CD8-positive, alpha-beta memory T cell (primary cell): ENCODE data around the gene HSPBAP1. TPM values are rescaled to one million over a fixed set of nuclear protein-coding genes. Genes with fewer than 3 reads are reported as not detected.

Experiments
- CTCF ChIA-PET: fragments of 350-600 bp; sonication (Branson Sonifier 250); formaldehyde crosslinking; loops from one replicate; lab custom pipeline; 2021; ENCODE audit warnings: antibody characterized with exemption; lab: Charles Lee
- POLR2A ChIA-PET: fragments of 350-600 bp; sonication (Branson Sonifier 250); formaldehyde crosslinking; loops from one replicate; lab custom pipeline; 2021; ENCODE audit warnings: antibody characterized with exemption; lab: Charles Lee
- DNase-seq, 5 donors: peaks; one replicate each; pipeline versions ENCODE4 v3.0.0 to v3.0.0-alpha.2; 2020 to 2022; ENCODE audit warnings: mixed read lengths in 1 of 5
- H3K27ac ChIP-seq: one replicate; pipeline ENCODE4 v1.7.0; 2013; ENCODE audit warnings: low read depth, mild to moderate bottlenecking, low read length, moderate library complexity
- H3K27me3 ChIP-seq: 2 replicates; pipeline ENCODE4 v1.7.0; 2013; ENCODE audit warnings: low read length, mild to moderate bottlenecking; ENCODE audit not compliant: insufficient read depth, poor library complexity, severe bottlenecking
- H3K36me3 ChIP-seq: 2 replicates; pipeline ENCODE4 v1.7.0; 2013; ENCODE audit warnings: mild to moderate bottlenecking, low read length, moderate library complexity; ENCODE audit not compliant: insufficient read depth
- H3K4me1 ChIP-seq: 2 replicates; pipeline ENCODE4 v1.7.0; 2013; ENCODE audit warnings: mild to moderate bottlenecking, low read length, moderate library complexity; ENCODE audit not compliant: insufficient read depth
- H3K4me3 ChIP-seq: 2 replicates; pipeline ENCODE4 v1.7.0; 2013; ENCODE audit warnings: mild to moderate bottlenecking, low read length
- H3K9me3 ChIP-seq: 2 replicates; pipeline ENCODE4 v1.7.0; 2013; ENCODE audit warnings: mild to moderate bottlenecking, low read length
- H3K27ac Mint-ChIP-seq, 8 donors: one replicate each; pipeline ENCODE4 v1.8.0; 2020 to 2021; ENCODE audit warnings: mixed read lengths in 8 of 8, mild to moderate bottlenecking in 6 of 8, inconsistent platforms in 3 of 8, moderate library complexity in 3 of 8
- H3K27me3 Mint-ChIP-seq, 2 donors: one replicate each; pipeline ENCODE4 v1.8.0; 2020 to 2021; ENCODE audit warnings: mixed read lengths in 2 of 2, mild to moderate bottlenecking in 1 of 2, moderate library complexity in 1 of 2
- H3K36me3 Mint-ChIP-seq, 3 donors: one replicate each; pipeline ENCODE4 v1.8.0; 2020 to 2021; ENCODE audit warnings: mixed read lengths in 3 of 3, inconsistent platforms in 1 of 3, mild to moderate bottlenecking in 1 of 3
- H3K4me1 Mint-ChIP-seq, 3 donors: one replicate each; pipeline ENCODE4 v1.8.0; 2020 to 2021; ENCODE audit warnings: mixed read lengths in 3 of 3, inconsistent platforms in 1 of 3, mild to moderate bottlenecking in 1 of 3
- H3K4me3 Mint-ChIP-seq, 7 donors: one replicate each; pipeline ENCODE4 v1.8.0; 2020 to 2021; ENCODE audit warnings: mixed read lengths in 7 of 7, mild to moderate bottlenecking in 6 of 7, moderate library complexity in 4 of 7, inconsistent platforms in 2 of 7
- H3K9me3 Mint-ChIP-seq, 5 donors: one replicate each; pipeline ENCODE4 v1.8.0; 2020 to 2022; ENCODE audit warnings: mixed read lengths in 5 of 5, mild to moderate bottlenecking in 3 of 5, moderate library complexity in 2 of 5, inconsistent platforms in 1 of 5
- polyA plus RNA-seq: library from polyadenylated mRNA; unstranded; fragments of 300-500 nt; fragmentation: Illumina TruSeq; gene quantifications from one replicate; pipeline ENCODE4 v1.2.3, GENCODE V29; 2021
- total RNA-seq, 2 experiments: library from RNA; stranded (reverse); gene quantifications; one replicate each; pipeline ENCODE4 v1.2.3, GENCODE V29; 2021

HSPBAP1 gene
- total and polyA plus RNA-seq, 3 experiments from 2014 or later = 7.2 to 10.6 (median 10.2) TPM

GRCh38 chr3:122794779-122795673, 1.4 kb upstream of the HSPBAP1 start, which contains the start of gene SLC49A4:
Gene SLC49A4 (plus strand): TSS chr3:122795069. CDS start chr3:122795193, 124 bp downstream.
- Mint-ChIP-seq H3K27me3 (no peaks in the 10 kb centered on the region), H3K36me3 (peaks cover 0 to 15% (median 0%) of the 10 kb centered on the region in 3 donors), H3K9me3 (no peaks in the 10 kb centered on the region), H3K27ac (peak within 1 kb of the TSS in 7 of 8 donors; percentile 0 to 98 (median 95)), H3K4me1 (peaks cover 28 to 30% (median 30%) of the 10 kb centered on the region in 3 donors), H3K4me3 (peak within 1 kb of the TSS in 6 of 7 donors; percentile 52 to 98 (median 94))
- H3K27me3 ChIP-seq = no peaks in the 10 kb centered on the region
- peak within 1 kb of the TSS; percentile 80 for H3K27ac ChIP-seq
- no peaks in the 10 kb centered on the region for H3K36me3 ChIP-seq
- ChIA-PET POLR2A (interaction anchor here (1.1 kb wide), 1 partner anchor 11 kb away, joined by 3 read pairs; no protein-coding TSS in a partner anchor), CTCF (no interaction called here)
- H3K4me1 ChIP-seq = peaks cover 45% of the 10 kb centered on the region
- H3K4me3 ChIP-seq = peak within 1 kb of the TSS; percentile 83
- DNase-seq = peak; percentile 61 to 78 (median 71)
- H3K9me3 ChIP-seq = no peaks in the 10 kb centered on the region

GRCh38 chr3:122794483-122794778, 800 bp upstream of the HSPBAP1 start:
- peak overlapping the region in 5 of 8 donors; percentile 94 to 98 (median 96) for H3K27ac Mint-ChIP-seq
- H3K36me3 Mint-ChIP-seq = peaks cover 0 to 15% (median 0%) of the 10 kb centered on the region in 3 donors
- peaks cover 45% of the 10 kb centered on the region for H3K4me1 ChIP-seq
- H3K27me3 Mint-ChIP-seq = no peaks in the 10 kb centered on the region
- no peaks in the 10 kb centered on the region for H3K9me3 ChIP-seq
- H3K27me3 ChIP-seq = no peaks in the 10 kb centered on the region
- ChIA-PET POLR2A (interaction anchor here (1.1 to 1.5 kb wide), 2 partner anchors 10 to 411 kb away, joined by 3 to 5 read pairs; partner anchors contain the start of genes FAM162A and MIX23), CTCF (interaction anchor here (1.3 kb wide), 1 partner anchor 410 kb away, joined by 4 read pairs; the partner anchor contains the start of gene FAM162A)
- peak overlapping the region; percentile 80 for H3K27ac ChIP-seq
- peaks cover 28 to 34% (median 30%) of the 10 kb centered on the region in 3 donors for H3K4me1 Mint-ChIP-seq
- DNase-seq = no peak
- peak overlapping the region in 4 of 7 donors; percentile 94 to 98 (median 96) for H3K4me3 Mint-ChIP-seq
- no peaks in the 10 kb centered on the region for H3K36me3 ChIP-seq
- H3K4me3 ChIP-seq = peak overlapping the region; percentile 83
- no peaks in the 10 kb centered on the region for H3K9me3 Mint-ChIP-seq

- H3K4me1 ChIP-seq = peaks cover 21% of the 10 kb centered on the region
- peaks cover 22 to 42% (median 34%) of the 10 kb centered on the region in 3 donors for H3K4me1 Mint-ChIP-seq
Observed at GRCh38 chr3:122789585-122790273, 3.9 kb downstream of the HSPBAP1 start.

GRCh38 chr3:122787872-122788271, 5.8 kb downstream of the HSPBAP1 start:
- H3K27ac Mint-ChIP-seq = peak overlapping the region in 7 of 8 donors; percentile 43 to 73 (median 57)
- H3K4me3 Mint-ChIP-seq = peak overlapping the region in 1 of 7 donors; percentile 2
- no peaks in the 10 kb centered on the region for H3K9me3 Mint-ChIP-seq
- H3K4me3 ChIP-seq = no peak overlapping the region
- H3K4me1 ChIP-seq = peaks cover 17% of the 10 kb centered on the region
- H3K27me3 ChIP-seq = no peaks in the 10 kb centered on the region
- no peak overlapping the region for H3K27ac ChIP-seq
- ChIA-PET POLR2A (no interaction called here), CTCF (no interaction called here)
- H3K9me3 ChIP-seq = no peaks in the 10 kb centered on the region
- H3K36me3 ChIP-seq = peaks cover 4% of the 10 kb centered on the region
- H3K4me1 Mint-ChIP-seq = peaks cover 12 to 41% (median 23%) of the 10 kb centered on the region in 3 donors
- no peaks in the 10 kb centered on the region for H3K27me3 Mint-ChIP-seq
- peaks cover 0 to 21% (median 8%) of the 10 kb centered on the region in 3 donors for H3K36me3 Mint-ChIP-seq
- DNase-seq = no peak

More at GRCh38 chr3:122789585-122790273, 3.9 kb downstream of the HSPBAP1 start:
- Mint-ChIP-seq H3K27me3 (no peaks in the 10 kb centered on the region), H3K4me3 (no peak overlapping the region), H3K27ac (peak overlapping the region in 2 of 8 donors; percentile 29 to 58), H3K36me3 (peaks cover 0 to 25% (median under 1%) of the 10 kb centered on the region in 3 donors), H3K9me3 (no peaks in the 10 kb centered on the region)
- Histone ChIP-seq H3K36me3 (peaks cover 4% of the 10 kb centered on the region), H3K9me3 (no peaks in the 10 kb centered on the region), H3K4me3 (no peak overlapping the region), H3K27ac (no peak overlapping the region), H3K27me3 (no peaks in the 10 kb centered on the region)
- no peak for DNase-seq
- ChIA-PET CTCF (no interaction called here), POLR2A (no interaction called here)

GRCh38 chr3:122786066-122786465, 7.6 kb downstream of the HSPBAP1 start:
- H3K27ac ChIP-seq = no peak overlapping the region
- Mint-ChIP-seq H3K36me3 (peaks cover 4 to 26% (median 10%) of the 10 kb centered on the region in 3 donors), H3K4me3 (no peak overlapping the region), H3K27me3 (no peaks in the 10 kb centered on the region), H3K27ac (peak overlapping the region in 2 of 8 donors; percentile 36 to 63), H3K4me1 (peaks cover 12 to 41% (median 21%) of the 10 kb centered on the region in 3 donors), H3K9me3 (no peaks in the 10 kb centered on the region)
- no peaks in the 10 kb centered on the region for H3K9me3 ChIP-seq
- ChIA-PET CTCF (no interaction called here), POLR2A (no interaction called here)
- no peak overlapping the region for H3K4me3 ChIP-seq
- H3K27me3 ChIP-seq = no peaks in the 10 kb centered on the region
- peaks cover 2% of the 10 kb centered on the region for H3K4me1 ChIP-seq
- DNase-seq = no peak
- H3K36me3 ChIP-seq = peaks cover 4% of the 10 kb centered on the region

GRCh38 chr3:122785231-122785630, 8.4 kb downstream of the HSPBAP1 start:
- Mint-ChIP-seq H3K4me1 (peaks cover 12 to 41% (median 21%) of the 10 kb centered on the region in 3 donors), H3K27me3 (no peaks in the 10 kb centered on the region), H3K9me3 (no peaks in the 10 kb centered on the region), H3K4me3 (no peak overlapping the region), H3K36me3 (peaks cover 4 to 26% (median 10%) of the 10 kb centered on the region in 3 donors), H3K27ac (peak overlapping the region in 1 of 8 donors; percentile 2)
- peaks cover 4% of the 10 kb centered on the region for H3K36me3 ChIP-seq
- H3K27me3 ChIP-seq = no peaks in the 10 kb centered on the region
- ChIA-PET POLR2A (no interaction called here), CTCF (no interaction called here)
- no peak for DNase-seq
- no peak overlapping the region for H3K4me3 ChIP-seq
- H3K4me1 ChIP-seq = no peaks in the 10 kb centered on the region
- H3K27ac ChIP-seq = no peak overlapping the region
- no peaks in the 10 kb centered on the region for H3K9me3 ChIP-seq

GRCh38 chr3:122784436-122784835, 9.2 kb downstream of the HSPBAP1 start:
- CTCF ChIA-PET = no interaction called here
- POLR2A ChIA-PET = interaction anchor here (0.9 kb wide), 1 partner anchor 10 kb away, joined by 3 read pairs; the partner anchor contains the start of gene HSPBAP1

More at GRCh38 chr3:122784436-122784835, 9.2 kb downstream of the HSPBAP1 start:
- Mint-ChIP-seq H3K9me3 (no peaks in the 10 kb centered on the region), H3K36me3 (peaks cover 4 to 26% (median 10%) of the 10 kb centered on the region in 3 donors), H3K4me3 (no peak overlapping the region), H3K4me1 (peaks cover 12 to 41% (median 17%) of the 10 kb centered on the region in 3 donors), H3K27me3 (no peaks in the 10 kb centered on the region), H3K27ac (peak overlapping the region in 2 of 8 donors; percentile 16 to 59)
- Histone ChIP-seq H3K27me3 (no peaks in the 10 kb centered on the region), H3K9me3 (no peaks in the 10 kb centered on the region), H3K4me3 (no peak overlapping the region), H3K4me1 (no peaks in the 10 kb centered on the region), H3K36me3 (peaks cover 4% of the 10 kb centered on the region), H3K27ac (no peak overlapping the region)
- DNase-seq = no peak
